Measurements from ENCODE around the gene PIGH.
"Not testable (repeated sequence)": the region's sequence is repeated elsewhere in the genome, so short reads cannot be mapped to it uniquely, and the experiment has no call there.

The PIGH gene

DNA sequence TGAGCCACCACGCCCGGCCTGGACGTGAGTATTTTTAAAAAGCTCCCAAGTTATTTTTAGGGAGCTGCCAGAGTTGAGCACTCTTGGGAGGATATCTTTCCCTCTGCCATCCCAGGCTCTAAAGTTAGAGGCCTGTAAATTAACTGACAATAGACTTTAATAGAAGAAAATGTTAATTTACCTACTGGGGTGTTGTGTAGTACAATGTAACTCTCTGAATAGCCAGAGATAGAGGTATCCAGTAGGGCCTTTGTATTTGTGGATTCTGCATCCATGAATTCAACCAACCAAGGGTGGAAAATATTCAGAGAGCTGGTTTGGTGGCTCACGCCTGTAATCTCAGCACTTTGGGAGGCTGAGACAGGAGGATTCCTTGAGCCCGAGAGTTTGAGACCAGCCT lies 7.6 kb upstream of the PIGH start:
- DNase-seq = no peak

DNA sequence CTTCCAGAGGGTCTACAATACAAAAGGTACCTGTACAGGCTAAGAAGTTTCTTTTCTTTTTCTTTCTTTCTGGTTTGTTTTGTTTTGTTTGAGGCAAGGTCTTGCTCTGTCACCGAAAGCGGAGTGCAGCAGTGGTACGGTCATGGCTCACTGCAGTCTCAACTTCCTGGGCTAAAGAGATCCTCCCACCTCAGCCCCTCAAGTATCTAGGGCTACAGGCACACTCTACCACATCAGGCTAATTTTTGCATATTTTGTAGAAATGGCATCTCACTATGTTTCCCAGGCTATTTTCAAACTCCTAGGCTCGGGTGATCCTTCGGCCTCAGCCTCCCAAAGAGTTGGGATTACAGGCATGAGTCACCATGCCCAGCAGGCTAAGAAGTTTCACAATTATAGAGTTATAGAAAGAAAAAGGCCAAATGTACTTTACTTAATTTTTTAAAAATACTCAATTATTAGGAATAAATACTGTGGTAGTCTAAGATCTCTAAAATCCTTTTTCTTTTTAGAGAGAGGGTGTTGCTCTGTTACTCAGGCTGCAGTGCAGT lies 3.0 kb upstream of the PIGH start:
- no peak for DNase-seq

DNA sequence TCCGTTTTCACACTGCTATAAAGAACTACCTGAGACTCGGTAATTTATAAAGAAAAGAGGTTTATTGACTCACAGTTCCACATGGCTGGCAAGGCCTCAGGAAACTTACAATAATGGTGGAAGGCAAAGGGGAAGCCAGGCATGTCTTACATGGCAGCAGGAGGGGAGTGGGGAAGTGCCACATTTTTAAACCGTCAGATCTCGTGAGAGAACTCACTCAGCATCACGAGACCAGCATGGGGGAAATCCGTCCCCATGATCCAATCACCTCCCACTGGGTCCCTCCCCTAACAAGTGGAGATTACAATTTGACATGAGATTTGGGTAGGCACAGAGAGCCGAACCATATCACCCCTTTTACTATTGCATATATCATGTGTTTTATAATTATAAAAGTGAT lies 2.0 kb upstream of the PIGH start:
- DNase-seq = no peak

DNA sequence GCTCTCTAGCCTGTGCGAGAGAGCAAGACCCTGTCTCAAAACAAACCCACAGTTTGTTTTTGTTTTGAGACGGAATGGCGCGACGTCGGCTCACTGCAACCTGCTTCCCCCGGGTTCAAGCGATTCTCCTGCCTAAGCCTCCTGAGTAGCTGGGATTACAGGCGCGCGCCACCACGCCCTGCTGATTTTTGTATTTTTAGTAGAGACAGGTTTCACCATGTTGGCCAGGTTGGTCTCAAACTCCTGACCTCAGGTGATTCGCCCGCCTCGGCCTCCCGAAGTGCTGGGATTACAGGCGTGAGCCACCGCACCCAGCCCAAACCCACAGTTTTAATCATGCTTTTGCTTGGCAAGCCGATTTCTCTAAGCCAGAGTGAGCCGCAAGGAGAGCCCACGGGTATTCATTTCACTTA lies 500 bp upstream of the PIGH start:
- not testable (repeated sequence) for DNase-seq

DNA sequence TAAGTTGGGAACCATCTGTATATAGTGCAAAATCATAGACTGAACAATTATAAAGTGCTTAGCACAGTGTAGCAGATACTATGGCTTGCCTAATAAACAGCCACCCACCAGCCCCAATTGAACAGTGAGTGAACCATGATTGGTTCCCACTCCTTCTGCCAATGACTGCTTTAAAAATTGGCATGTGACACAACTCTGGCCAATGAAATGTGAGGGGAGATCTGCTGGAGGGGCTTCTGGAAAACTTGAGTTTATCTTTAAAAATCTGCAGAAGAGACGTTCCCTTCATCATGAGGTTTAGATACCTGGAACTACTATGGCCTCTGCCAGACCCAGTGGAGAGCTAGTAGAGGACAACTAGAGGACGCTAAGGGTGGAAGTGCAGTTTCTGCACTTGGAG lies 4.7 kb downstream of the PIGH start:
- DNase-seq = no peak

DNA sequence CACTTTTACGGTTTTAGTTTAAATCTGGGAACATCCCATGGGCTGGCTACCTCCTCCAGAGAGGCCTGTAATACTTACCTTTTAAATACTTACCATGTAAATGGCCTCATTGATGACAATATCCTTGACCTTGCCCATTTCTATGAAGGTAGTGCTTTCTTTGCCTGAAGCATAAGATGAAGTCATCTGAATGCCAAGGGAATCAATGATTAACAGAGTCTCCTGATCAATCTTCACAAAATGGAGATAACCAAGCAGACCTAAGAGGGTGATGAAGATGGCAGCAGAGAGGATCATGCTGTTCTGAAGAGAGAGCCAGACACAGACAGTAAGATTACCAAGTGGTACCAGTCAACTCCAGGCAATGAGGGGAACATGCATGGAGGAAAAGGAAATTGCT lies 6.4 kb downstream of the PIGH start:
- DNase-seq = not testable (repeated sequence)

DNA sequence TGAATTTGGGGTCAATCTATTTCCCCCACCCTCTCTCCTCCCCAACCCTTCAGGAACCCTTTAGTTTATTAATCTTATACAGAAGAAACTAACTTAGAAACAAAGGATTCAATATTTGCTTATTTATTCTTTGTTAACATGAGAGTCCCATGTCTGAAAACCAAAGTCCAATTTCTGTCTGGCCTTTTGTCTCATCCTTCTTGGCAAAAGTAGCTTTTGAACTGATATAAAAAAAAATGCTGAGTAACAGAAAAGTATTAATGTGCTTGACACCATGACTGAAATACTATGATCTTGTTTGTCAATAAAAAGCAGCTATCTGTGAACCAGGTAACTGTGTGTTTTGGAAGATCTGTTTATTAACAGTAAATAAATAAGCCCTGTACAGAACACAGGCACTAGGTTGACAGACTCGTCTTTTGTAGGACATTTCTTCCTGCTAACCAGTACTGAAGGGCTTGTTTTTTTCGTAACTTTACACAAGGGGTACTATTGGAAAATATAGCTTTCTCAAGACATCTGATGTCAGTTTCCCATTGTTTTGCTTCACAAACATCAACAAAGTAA lies 10.8 kb downstream of the PIGH start:
- DNase-seq = no peak

DNA sequence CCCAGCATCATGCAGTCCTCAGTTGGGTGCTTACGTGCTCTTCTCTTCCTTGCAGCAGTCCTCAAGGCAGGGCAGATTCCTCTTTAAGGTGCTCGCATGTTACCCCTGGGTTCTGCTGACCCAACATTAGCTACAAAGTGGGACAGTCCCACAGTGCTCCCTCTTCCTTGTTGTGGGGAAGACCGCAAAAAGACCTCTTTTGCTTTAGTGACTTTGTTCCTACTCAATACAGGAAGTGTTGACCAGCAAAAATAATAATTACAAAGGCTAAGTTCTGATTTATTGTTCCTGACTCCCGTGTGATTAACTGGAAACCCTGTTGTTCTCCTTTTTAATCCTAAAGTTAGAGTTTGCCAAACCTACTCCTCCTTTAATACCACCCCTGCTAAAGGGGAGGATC lies 13.7 kb downstream of the PIGH start:
- DNase-seq = no peak

DNA sequence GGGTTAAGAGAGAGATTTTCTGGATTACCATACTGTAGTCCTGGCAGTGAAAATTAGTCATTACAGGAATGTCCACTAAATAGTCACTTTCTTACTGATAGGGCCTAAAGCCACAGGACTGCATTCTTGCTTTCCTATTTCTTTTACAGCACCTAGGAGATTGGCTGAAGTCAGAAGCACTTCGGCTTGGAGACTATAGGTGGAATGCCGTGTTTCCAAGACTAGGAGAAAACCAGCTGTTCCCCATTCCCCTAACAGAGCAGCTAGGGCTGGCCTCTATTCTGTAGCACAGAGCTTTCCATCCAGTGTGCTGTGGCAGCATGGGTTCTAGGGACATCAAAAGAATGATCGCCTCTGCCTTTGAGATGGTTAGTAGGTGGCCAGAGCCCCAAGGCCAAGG lies 15.1 kb downstream of the PIGH start:
- no peak for DNase-seq

DNA sequence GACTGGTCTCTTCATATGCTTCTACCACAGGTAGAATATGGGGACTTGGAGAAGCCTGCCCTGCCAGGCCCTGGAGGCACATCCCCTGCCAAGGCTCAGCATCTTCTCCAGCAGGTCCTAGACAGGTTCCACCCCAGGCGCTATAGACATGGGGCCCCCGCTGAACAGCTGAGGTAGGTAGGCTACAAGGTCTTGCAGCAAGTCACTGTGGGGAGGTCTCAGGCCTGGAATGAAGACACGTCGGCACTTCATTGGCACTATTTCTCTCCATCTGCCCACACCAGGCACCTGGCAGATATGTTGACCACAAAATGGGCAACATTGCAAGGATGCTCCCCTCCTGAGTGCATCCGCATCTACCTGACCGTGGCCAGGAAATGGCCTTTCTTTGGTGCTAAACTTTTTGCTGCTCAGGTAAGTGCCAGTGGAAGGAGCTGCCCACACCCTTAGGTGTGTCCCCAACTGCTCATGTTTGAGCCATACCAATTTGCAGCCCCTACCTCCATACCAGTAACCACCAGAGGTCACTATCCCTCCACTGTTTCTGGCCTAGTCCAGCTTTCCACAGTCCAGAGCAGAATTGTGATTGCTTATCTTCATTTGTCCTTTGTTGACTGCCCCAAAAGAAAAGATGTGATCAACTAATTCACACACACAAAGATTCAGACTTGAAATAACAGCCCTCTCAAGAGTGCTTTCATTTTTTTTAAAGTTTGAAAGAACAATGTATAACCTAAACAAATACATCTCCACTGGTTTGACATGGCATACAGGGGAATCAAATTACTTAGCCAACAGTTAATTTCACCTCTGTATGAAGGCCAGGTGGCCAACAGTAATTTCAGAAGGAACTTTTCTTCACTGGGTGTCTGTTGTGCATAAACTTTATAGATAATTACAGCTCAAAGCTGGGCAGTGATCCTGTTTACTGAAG lies 16.1 kb downstream of the PIGH start:
- DNase-seq = peak in 1 of 2 experiments; percentile 29

DNA sequence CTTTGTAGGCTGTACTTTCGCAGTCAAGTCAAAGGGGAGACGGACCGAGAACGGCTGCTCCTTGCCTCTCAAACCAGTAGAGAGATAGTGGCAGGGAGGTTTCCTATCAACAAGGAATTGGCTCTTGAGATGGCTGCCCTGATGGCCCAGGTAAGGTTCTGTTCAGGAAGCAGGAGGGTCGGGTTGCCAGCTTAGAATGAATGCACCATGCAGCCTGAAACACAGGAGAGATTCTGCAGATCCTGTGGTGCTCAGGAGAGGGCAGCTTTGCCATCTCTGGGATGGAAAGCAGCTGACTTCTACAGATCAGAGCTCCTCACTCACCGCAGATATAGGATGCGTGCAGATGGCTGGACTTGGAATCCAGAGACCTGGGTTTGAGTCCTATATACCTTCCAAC lies 18.0 kb downstream of the PIGH start:
- no peak for DNase-seq

DNA sequence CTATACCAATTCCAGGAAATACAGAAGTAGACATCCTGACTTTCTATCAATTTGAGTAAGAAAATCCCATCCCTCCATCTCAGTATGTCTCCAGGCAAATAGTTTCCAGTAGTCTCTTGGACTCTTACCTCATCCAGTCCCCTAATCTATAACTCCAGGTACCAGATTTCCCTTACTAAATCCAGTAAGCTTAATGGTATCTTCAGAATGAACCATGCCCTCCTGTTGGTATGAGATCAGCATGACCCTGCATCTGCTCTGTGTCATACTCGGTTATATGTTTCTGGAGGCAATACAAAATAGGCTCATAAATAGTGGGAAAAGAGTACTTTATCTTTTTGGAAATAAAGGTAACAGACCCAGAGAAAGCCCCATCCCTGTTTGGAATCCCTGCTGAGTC lies 18.4 kb downstream of the PIGH start:
- no peak for DNase-seq

DNA sequence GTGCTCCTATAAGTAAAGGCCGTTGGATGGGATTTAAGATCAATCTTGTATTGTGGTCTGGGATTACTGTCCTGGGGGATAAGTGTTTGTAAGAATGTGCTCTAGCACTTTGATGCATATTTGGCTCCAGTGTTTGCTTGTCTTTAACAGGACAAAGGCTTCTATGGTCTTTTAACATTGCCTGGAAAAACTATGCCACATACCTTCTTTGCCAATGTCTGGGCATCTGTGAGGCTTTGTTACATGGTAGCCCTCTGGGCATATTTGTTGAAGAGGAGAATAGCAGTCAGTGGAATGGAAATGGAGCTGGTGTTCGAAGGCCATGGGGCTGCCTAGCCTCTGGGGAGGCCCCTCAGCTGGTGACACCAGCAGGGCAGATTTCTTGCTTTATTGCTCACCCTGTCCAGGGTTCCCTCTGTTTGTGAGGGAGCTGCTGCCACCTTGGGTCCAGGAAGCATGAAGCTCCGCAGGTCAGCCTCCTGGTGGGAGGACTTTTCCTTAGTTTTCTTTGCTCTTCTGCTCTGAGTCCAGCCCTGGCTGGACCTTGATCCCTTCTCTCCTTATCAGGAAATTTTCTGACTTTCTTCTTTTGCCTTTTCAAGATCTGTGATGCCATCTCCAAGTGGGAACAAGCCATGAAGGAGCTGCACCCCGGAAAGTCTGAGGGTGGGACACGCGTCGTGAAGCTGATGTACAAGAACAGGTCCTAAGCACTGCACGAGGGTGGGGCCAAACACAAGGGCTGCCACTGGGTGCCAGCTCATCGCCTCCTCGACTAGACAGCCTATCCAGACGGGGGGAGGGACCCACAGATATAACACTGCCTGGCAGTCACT lies 19.5 kb downstream of the PIGH start:
- no peak for DNase-seq

DNA sequence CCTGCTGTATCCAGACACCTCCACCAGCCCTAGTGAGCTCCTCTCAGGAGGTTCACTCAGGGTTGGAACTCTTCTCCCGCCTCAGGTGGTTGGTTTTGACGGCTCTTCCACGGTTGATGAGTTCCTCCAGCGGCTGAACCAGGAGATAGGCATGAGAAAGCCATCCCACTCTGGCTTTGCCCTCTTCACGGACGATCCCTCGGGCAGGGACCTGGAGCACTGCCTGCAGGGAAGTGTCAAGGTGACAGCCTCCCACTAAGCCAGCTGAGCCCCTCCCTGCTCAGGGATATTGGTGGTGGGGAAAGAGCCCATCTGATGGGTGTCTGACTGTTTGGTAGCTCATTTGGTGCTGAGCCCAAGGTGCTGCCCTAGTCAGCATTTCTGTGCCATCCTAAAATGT lies 20.4 kb downstream of the PIGH start:
- no peak for DNase-seq

DNA sequence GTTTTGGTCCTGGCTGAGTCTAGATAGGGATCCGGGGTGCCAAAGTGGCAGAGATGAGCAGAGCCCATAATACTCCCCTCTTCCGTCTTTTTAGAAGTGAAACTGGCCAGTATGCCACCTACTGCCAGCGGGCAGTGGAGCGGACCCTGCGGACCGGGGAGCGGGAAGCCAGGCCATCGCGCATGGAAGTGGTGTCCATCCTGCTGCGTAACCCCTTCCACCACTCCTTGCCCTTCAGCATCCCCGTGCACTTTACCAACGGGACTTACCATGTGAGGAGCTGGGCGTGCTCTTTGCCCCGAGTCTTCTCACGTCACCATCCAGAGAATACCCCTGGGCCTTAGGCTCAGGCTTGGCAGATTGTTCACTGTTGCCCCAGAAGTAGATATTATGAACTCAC lies 21.0 kb downstream of the PIGH start:
- DNase-seq = no peak

DNA sequence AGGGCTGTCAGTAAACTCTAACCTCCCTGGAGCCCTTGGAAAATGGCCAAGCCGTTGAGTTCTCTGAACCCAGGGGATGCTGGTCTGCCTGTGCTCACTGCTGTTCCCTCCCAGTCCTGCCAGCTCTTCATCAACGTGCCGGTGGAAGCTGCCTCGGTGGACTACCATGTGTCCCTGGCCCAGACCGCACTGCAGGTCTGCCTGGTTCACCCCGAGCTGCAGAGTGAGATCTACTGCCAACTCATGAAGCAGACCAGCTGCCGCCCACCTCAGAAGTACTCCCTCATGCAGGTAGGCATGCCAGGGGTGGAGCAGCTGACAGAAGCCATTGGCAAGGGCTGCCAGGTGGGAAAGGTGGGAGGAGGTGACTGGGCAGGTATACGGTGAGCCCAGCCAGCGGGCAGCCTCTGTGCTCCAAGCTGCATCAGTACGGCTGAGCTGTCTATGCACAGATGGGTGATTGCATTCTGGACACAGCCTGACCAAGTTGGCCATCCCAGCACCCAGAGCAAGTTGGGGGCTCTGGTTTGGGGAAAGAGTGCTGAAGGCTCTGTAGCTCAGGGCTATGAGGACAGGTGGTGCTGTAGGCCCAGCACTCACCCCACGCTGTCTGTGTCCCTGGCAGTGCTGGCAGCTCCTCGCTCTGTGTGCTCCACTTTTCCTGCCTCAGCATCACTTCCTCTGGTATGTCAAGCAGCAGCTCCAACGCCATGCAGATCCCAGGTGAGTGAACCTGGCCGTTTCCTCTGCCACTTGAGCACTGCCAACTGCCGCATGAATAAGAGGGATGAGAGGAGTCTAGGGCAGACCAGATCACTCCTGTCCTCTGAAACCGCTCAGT lies 21.9 kb downstream of the PIGH start:
- peak in 1 of 2 experiments; percentile 17 for DNase-seq

DNA sequence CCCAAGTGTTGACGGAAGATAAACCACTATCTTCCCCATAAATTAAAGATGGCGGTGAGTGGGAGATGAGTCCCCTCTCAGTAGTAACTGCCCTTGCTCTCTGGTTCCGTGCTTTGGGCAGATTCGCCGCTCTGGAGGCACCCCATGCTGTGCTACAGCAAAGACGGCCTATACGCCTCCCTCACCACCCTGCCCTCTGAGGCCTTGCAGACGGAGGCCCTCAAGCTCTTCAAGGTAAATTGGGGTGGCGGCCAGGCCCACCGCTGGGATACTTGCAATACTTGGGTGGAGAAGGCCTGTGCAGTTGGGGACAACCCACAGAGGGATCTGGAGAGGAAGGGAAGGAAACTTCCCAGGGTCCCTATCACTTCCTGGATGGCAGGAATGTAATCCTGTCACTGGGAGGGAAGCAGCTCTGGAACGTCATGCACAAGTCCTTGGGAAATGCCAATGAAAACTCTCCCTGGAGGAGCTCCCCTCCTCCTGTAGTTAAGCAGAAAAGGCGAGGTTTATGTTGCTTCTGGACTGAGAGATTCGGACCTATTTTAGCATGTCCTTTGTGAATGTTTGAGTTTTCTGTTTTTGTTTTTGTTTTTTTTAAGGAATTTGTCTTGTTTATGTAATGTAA lies 22.8 kb downstream of the PIGH start:
- no peak for DNase-seq

DNA sequence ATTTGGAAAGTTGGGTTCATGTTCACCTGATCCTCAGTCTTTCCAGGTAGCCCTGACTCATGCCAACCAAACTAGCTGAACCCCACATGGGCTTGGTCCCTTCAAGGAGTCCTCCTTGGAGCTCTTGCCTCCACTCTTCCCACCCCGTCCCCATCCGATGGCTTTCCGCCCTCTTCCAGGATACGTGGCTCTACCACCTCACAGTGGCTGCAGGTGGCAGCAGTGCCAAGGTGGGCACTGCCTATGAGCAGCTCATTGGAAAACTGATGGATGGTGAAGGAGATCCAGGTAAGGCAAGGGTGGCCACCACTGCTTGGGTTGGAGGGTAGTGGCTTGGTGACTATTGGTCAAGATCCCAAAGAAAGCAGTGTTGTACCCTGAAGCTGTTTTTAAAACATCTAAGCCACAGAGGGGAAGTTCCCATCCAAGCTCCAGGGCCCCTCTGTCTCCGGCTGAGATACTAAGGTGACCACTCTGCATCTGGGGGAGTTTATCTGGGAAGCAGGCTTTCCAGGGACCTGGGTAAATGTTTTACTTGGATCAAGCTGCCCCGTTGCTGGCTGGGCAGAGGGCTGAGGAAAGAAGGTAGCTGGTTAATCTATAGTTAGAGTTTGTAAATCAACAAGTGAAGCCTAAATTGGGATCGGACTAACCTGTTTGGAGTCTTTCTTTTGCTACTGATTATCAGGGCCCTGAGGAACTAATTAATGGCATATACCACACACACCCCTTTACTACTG lies 23.7 kb downstream of the PIGH start:
- no peak for DNase-seq

DNA sequence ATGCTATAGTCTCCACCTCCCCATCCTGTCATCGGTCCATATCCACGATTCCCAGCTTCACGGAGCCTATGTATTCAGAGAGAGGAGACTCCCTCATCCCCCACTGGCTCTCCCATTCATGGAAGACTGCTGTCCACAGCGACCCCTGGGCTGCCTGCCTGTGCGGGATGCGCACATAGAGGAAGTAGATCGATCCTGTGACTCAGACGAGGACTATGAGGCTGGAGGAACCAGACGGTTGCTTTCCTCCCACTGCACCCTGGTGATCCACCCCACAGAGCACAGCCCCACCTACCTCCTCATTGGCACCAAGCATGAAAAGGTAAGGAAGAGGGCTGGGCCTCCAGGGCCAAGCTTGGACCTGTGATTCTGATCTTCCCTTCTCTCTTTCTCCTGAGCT lies 24.4 kb downstream of the PIGH start:
- no peak for DNase-seq

DNA sequence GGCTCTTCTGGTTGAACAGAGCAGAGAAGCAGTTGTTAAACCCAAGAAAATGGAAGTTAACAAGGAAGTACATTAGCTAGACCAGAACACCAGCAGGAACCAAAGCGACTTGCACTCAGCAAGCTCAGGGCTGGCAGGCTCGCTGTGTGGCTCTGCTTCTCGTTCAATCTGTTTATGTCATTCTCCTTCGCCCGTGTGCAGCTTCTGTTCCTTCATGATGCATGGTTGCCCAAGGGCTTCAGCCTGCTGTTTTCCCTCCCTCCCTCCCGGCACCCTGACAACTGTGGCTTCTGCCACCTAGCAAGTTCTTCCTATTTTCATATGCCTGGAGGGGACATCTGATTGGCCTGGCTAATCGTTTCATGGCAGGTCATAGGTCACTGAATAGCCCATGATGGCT lies 25.3 kb downstream of the PIGH start:
- DNase-seq = no peak

DNA sequence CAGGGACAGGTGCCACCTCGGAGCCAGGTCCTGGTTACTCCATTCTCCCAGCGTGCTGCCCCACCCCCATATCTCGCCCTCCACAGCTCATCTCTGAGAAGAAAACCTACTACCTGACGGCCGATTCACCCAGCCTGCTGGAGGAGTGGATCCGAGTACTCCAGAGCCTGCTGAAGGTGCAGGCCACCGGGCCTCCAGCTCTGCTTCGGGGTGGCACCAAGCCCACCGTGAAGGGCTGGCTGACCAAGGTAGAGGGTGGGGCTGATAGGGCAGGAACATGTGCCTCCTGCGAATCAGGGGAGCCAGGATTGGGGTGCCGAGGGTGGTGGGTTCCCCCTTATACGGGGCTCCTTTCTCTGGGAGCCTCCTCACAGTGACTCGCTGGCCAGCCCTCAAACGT lies 25.9 kb downstream of the PIGH start:
- no peak for DNase-seq

All from NCI-H446 (cell line).